NCI-H146 (cell line): Measurements from ENCODE around the gene SIK1.
"Not testable (repeated sequence)": the region's sequence is repeated elsewhere in the genome, so short reads cannot be mapped to it uniquely, and the experiment has no call there.

Source experiments
- DNase-seq: peaks from one replicate; lab custom pipeline; 2025; lab: John Stamatoyannopoulos, UW

Gene SIK1

DNA sequence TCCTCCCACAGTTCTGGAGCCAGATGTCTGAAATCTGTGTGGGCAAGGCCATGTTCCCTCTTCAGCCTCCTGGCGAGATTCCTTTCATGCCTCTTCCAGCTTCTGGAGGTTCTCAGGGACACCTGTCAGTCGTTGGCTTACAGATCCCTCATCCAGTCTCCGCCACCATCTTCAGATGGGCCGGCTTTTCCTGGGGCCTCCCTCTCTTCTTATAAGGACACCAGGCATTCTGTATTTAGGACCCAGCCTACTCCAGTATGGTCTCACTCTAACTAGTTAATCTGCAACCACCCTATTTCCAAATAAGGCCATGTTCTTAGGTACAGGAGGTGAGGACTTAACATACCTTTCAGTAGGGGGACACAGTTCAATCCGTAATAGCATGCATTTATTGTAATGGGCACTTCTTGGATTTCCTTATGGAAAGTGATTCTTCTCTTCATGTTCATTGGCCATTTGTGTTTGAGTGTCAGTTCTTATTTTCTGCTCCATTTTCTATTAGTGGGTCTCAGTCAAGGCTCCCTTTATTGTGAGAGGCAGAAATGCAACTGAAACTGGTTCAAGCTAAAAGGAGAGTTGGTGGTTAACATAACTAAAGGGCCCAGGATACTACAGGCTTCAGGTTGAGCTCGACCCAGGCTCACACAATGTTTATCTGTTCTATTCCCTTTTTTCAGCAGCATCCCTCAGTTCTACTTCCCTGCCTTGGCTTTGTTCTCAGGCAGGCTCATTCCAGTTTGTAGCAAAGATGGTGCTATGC, 12.6 kb upstream of the SIK1 start:
- not testable (repeated sequence) for DNase-seq

DNA sequence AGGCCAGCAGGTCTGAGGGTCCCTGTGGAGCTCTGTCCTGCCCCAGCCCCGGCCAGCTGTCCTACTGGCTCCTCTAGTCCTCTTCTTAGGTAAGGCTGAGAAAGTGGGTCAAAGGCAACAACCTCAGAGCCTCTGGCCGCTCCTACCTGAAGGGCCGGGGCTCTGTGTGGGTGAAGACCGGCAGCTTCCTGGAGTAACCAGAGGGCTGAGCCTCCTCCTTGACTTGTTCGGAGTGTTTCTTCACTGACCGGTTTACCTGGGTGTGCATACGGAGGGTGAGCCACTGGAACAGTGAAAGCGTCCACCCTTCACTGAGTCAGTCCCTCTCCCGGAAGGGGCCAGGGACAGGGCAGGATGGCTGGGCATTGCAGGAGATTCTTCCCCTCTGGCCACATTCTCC, 9.3 kb upstream of the SIK1 start:
- not testable (repeated sequence) for DNase-seq

DNA sequence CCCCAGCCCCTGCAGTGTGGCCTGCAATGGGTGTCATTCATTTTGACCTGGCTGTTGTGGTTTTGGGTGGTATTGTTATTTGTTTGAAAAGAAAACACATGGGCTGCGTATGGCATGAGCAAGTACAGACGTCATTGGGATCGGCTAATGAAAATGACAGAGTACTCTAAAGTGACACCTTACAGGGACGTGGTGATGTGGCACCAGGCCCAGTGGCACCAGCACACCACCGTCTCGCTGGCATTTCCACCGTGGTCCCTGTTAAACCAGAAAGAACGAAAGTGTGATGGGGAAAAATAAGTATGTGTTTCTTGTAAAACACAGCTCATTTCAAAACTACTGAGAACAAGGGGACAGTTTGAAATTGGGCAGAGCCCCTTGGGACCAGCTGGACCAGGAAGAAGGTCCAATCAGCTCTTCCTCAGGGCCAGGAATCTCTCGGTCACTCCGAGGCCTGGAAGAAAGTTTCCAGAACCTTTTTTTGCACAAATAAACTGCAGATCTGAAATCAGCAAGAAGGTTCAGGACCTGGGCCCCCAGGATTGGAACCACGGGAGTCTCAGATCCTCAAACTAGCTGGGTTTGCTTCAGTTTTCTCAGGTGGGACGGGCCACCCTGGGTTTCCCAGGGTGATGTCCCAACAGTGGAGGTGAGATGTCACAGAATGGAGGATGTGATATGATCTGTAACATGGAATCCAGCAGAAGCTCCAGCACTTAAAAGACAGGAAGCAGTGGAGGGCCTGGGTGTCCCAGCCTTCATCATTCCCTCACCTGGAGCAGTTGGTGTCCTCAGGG, 6.6 kb upstream of the SIK1 start:
- DNase-seq: not testable (repeated sequence)

DNA sequence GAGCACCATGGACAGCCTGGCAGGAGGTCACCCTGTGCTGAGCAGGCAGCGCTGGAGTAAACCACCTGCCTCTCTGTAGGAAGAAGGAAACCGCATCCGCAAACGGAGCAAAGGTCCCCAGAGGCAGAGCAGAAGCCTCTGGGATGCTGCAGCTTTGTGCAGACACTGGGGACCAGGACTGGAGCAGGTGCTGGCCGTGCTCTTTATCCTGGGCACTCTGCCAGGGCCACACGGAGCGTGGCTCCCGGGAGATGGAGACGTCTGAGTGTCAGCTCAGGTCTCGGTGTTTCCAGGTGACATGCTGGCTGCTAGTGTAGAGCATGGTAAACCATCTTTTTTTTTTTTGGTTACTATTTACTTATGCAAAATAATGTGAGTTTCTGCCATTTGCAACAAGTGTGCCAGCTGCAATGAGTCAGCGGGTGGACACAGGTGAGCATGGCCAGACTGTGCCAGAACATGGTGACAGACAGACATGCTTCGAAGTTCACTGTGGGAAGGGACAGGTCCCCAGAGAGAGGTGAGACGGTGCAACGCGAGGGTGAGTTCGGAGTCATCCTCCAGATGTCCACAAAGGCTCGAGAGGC, 4.0 kb upstream of the SIK1 start:
- DNase-seq: not testable (repeated sequence)

DNA sequence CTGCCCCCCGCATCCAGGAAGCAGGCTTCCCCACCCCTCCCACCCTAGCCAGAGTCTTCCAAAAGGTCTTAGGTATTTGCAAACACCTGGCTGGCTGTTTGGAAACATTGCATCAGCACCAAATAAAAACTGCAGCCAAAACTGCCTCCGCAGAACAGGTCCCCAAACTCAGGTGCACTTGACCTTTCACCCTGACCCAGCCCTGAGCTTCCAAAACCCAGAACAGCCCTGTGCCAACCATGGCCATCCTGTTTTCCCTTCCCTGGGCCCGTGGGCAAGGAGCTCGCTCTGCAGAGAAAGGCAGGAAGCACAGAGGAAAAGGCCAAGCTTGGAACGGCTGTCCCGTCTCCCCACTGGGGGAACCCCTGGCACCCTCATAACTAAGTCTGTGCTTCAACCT, 2.0 kb upstream of the SIK1 start:
- not testable (repeated sequence) for DNase-seq

DNA sequence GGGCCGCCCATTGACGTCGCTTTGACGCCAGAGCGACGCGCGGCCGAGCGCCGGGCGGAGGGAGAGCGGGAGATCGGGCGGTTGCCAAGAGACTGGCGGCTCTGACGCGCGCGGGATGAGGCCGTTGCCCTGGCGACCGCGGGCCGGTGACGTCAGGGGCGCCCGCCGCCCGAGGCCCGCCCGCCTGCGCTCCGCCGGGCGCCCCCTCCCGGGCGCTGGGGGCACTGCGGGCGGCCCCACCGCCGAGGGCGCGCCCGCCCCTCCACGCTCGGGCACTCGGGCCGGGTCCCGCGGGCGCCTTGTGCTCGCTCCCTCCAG, 270 bp upstream of the SIK1 start:
- DNase-seq: not testable (repeated sequence)

DNA sequence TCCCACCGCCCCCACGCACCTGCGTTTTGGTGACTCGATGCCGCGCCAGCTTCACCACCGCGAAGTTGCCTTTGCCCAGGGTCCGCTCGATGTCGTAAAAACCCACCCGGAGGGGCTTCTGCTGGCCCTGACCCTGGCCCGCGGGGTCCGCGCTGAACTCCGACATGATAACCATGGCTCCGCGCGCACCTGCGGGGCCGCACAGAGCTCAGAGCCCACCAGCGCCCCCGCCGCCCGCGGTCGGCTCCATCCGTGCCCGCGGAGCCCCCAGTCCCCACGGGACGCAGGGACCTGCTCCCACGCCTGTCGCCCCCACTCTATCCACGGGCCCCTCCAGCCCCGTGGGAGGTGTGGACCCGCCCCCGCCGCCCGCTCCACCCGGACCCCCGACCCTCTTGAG, 927 bp downstream of the SIK1 start:
- not testable (repeated sequence) for DNase-seq

DNA sequence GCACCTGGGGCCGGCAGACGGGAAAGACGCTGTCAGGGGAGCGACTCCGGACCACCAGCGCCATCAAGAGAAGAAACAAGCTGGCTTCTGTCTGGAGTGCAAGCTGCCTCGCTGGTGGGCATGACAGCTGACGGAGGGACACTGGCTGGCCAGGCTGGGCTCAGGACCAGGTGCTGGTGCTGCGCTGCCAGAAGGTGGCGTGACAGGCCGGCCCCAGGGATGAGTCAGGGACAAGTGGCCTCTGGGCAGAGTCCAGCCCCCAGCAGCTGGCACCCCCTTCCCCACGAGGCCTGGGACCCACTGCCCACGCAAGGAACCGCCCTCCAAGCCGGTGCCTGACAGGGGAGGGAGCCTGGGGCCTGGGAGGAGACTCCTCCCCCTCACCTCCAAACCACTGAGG, 7.5 kb downstream of the SIK1 start:
- not testable (repeated sequence) for DNase-seq

DNA sequence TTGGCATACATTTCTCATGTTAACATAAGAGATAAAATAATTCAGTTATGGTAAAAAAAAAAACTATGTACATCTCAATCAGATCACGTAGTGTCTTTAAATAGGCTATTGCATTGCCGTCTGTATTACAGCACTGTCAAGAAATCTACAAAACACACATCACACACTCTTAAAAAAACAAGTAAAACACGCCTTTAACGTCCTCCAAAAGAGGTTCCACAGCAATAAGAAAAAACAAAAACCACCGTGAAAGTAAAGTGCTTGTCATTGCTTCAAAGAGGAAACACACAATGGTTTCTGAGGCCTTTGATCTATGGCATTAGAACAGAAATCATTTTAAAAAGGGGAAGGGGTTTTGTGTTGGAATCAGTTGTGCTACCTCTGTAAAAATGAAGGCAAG, 12.4 kb downstream of the SIK1 start:
- DNase-seq: not testable (repeated sequence)

DNA sequence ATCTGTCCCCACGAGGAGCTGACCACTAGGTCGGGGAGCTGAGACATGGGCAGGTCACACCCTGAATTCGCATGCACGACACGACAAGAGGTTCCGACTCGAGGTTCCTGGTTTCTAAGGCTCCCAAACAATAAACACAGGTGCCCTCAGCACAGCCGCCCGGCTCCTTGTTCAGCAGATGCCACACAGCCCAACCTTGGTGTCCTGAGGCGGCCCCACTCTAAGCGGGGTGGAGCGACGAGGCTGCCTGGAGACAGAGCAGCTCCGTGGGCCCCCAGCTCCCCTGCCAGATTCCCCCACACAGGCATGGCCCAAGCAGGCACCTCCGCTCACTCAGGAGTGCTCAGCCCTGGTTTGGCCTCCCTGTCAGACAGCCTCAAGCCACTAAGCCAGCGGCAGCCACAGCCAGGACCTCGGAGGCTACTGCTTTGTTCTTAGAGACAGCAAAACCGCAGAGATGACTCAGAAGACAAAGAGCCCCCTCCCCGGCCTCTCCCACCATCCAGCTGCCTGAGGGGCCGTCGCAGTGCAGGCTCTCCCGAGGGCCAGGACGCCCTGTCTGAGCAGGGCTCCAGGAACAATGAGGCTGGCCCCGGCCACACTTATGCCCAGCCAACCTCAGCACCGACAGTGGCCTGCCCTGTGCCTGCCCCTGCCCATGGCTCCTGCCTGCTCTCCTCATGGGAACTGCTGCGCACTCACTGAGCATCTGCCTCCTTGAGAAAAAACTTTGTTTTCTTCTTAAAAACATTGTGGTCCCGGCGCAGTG, 14.7 kb downstream of the SIK1 start:
- DNase-seq: not testable (repeated sequence)

DNA sequence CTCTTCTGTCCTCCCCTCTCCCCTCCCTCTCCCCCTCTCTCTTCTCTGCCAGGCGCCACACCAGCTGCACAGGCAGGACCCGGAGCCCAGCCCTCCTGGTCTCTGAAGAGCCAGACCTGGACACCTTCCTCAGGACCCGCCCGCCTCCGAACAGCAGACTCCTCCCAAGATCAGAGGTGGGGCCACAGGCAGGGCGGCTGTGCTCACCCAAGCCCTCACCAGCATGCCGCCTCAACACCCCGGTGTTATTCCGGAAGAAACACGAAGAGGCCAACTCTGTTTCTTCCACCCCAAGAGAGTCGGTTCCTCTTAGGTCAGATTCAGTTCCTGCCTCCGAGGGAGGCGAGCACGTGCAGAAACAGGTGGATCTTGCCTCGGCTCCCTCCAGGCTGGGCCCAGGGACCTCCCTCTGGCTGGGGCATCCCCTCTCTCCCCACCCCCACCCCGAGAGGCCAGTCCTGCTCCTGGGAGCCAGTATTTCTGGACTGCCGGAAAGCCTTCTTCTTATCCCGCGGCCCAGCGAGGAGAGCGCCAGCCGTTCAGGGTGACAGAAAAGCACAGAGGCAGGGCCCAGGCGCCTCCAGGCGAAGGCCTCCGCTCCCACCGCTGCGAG, 16.4 kb downstream of the SIK1 start:
- not testable (repeated sequence) for DNase-seq

DNA sequence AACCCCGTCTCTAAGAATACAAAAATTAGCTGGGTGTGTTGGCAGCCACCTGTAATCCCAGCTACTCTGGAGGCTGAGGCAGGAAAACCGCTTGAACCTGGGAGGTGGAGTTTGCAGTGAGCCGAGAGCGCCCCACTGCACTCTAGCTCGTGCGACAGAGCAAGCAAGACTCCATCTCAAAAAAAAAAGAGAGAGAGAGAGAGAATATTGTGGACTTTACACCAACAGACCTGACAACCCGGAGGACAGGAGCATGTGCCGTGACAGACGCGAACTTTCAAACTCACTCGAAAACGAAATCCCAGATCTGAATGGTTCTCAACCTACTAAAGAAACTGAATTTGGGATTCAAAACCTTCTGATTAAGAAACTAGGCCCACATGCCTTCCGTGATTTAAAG, 19.8 kb downstream of the SIK1 start:
- DNase-seq: not testable (repeated sequence)

DNA sequence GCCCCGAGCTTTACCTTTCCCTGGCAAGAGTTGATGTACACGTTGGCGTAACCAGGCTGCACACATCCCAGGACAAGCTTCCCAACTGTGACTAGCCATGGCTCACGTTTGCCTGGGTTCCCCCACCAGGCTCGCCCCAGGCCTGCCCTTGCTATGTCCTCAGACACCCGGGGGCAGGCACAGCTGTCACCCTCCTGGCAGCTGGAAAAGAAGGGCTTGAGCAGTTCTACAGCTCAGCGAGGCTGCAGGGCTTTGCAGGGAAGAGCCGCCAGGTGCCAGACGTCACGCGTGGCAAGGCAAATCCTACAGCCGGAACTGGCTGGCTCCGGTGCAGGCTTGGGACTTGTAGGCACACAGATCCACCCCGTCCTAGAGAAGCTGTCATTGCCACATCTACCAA, 22.5 kb downstream of the SIK1 start:
- not testable (repeated sequence) for DNase-seq

DNA sequence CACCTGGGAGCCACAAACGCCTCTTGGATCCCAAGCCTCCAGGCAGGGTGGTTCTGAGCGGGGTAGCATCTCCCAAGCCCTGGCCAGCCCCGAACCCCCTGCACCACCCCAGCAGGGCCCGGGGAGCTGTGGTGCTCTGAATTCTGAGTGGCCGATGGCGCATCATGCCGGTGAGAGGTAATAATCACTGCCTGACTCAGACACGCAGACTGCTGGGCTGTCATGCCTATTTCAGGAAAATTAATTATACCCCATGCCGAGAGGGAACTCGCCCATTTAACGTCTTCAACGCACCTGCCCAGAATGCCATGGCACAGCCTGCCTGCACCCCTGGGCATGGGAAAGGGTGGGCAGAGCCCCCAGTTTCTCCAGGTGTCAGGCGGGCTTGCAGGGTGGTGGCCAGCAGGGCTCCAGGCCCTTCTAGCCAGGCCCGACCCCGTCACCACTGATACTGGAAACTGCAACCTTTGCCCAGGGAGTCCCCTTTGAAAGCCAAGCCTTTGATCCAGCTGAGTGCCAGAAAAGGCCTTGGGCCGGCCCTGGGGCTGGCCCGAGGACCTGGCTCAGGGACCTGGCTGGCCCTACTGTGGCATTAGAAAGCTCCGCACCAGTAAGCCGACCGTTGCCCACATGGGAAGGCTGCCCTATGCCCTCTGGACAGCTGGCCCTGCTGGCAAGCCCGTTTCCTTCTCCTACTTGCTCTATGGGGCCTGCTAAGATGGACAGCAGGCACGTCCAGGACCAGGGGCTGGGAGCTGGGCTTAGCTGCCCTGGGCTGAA, 23.1 kb downstream of the SIK1 start:
- DNase-seq: not testable (repeated sequence)

DNA sequence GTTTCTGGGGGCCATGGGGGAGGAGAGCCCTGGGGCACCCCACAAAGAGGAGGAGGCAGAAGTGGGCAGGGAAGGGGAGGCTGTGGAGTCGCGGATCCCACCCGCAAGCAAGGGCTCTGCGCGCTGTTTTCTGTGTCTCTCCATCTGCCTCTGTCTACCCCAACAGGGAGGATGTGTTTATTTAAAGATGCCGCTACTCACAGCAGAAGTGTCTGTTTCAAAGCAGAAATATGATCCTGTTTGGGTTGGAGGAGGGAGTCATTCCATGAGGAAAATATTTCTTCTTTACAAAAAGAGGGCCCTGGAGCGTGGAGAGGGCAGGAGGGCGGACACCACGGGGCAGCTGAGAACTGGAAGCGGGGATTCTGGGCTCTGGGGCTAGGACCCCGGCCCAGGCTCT, 25.8 kb downstream of the SIK1 start:
- not testable (repeated sequence) for DNase-seq

DNA sequence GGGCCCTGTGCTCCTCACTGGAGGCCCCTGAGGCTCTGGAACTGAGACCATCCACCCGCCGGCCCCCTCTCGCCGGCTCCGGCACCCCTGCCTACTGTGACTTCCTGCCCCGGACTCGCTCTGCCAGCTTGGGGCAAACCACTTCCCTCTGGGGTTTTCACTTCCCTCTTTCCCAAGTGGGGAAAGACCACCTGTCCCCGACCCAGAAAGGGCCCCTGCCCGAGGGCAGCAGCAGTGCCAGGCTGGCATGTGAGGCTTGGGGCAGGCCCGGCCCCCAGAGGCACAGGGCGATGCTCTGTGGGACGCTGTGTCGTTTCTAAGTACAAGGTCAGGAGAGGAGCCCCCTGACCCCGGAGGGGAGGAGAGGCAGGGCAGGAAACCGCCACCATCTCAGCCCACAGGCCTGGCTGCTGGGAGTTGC, 27.3 kb downstream of the SIK1 start:
- not testable (repeated sequence) for DNase-seq

DNA sequence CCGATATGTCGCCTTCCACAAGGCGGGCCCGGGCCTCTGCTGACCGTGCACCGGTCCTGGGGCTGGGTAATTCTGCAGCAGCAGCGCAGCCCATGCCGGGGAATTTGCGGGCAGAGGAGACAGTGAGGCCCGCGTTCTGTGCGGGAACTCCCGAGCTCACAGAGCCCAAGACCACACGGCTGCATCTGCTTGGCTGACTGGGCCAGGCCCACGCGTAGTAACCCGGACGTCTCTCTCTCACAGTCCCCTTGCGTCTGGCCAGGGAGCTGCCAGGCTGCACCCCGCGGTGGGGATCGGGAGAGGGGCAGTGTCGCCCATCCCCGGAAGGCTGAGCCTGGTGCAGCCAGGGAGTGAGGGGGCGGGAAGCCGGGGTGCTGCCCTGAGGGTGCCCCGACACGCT, 27.8 kb downstream of the SIK1 start:
- DNase-seq: not testable (repeated sequence)

DNA sequence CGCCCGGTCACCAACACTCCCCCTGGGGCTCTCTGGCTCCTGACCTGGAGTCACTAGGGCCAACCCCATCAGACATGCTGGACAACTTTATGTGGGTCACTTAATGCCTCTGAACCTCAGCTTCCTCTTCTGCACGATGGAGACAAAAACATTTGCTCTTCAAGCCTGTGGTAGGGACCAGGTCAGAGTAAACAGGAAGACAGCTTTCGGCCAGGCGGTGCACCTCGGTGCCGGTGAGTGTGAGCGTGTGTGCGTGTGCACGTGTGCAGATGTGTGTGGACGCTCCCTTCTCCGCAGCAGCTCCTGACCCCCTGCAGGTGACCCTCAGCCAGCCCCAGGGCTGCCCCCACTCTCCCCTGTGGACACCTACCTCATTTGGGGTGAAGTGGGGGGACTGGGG, 28.4 kb downstream of the SIK1 start:
- not testable (repeated sequence) for DNase-seq

DNA sequence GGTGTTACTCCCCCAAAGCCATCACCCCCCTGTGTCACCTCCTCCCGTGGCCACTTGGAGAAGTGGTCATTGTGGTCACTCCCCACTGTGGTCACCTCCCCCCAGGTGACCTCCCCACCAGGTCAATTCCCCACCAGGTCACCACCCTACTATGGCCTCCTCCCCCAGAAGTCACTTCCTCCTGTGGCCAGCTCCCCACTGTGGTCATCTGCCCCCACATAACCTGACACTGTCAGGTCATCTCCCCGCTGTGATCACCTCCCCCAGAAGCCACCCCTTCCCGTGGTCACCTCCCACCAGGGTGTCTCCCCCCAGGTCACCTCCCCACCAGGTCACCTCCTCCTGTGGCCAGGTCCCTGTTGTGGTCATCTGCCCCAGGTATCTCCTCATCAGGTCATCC, 28.9 kb downstream of the SIK1 start:
- not testable (repeated sequence) for DNase-seq

DNA sequence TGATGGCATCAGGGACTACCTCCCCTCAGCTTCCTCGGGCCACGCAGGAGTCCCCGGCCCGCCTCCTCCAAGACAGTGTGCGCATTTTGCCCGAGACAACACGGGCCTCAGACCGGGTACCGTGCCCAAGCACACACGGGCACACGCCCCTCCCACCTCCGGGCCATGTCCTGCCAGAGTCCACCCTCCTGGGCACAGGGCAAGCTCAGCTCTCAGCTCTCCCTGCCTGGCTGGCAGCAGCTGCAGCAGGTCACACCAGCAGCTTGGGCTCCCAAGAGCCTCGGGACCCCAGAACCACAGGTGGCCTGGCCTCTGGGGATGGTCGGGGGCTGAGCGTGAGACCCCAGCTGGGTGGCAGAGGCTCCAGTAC, 29.5 kb downstream of the SIK1 start:
- DNase-seq: not testable (repeated sequence)
